Measurements from ENCODE around the gene DHRSX.

DNA sequence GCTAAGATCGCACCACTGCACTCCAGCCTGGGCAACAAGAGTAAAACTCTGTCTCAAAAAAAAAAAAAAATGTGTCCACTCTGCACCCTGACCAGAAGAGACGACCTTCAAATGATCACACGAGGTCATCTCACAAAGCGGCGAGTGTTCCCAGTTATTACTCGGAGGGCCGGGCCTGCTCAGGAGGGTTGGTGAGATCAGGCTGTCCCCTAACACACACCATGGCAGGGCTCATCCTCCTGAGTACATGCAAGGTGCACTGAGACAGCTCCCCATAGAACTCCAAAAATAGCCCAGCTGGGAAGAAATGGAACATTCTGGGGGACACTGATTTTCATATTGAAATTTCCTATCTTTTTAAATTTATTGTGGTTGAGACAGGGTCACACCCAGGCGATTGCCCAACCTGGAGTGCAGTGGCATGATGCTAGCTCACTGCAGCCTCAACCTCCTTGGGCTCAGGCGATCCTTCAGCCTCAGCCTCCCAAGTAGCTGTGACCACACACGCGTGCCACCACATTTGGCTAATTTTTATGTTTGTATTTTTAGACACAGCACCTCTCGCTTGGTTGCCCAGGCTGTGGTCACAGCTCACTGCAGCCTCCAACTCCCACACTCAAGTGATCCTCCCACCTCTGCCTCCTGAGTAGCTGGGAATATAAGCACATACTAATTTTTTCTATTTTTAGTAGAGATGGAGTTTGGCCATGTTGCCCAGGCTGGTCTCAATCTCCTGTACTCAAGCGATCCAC, 51.5 kb downstream of the DHRSX start:
- TF ChIP-seq NFYB (CRISPR knock-in tag; IDR thresholded peaks at IDR 0.05) (no peak), ZNF224 (CRISPR knock-in tag; IDR thresholded peaks at IDR 0.05) (no peak), ZNF569 (CRISPR knock-in tag; IDR thresholded peaks at IDR 0.05; ENCODE audit: borderline replicate concordance) (no peak)

Data from HepG2 (cell line).